Tongue (tissue), 2 donors: Measurements from ENCODE around the gene CUX1. TPM values are rescaled to one million over a fixed set of nuclear protein-coding genes. Genes with fewer than 3 reads are reported as not detected.
"Not testable (repeated sequence)": the region's sequence is repeated elsewhere in the genome, so short reads cannot be mapped to it uniquely, and the experiment has no call there.

Experiments used
- DNase-seq: peaks from one replicate; pipeline ENCODE4 v3.0.0-alpha.2; 2015
- total RNA-seq: library from RNA; depleted of rRNA; stranded (reverse); fragments of >200 nt; gene quantifications from one replicate; pipeline ENCODE4 v1.2.3, GENCODE V29; 2014

The CUX1 gene
- total RNA-seq, 1 donor from 2014 or later: 123 TPM

- DNase-seq: no peak
These were observed 332.0 kb downstream of the CUX1 start for GRCh38 chr7:102149416-102149815.

GRCh38 chr7:102150266-102150665 is 332.8 kb downstream of the CUX1 start:
- DNase-seq: no peak

GRCh38 chr7:102152672-102153598 is 335.5 kb downstream of the CUX1 start:
- peak; percentile 79 for DNase-seq

- DNase-seq: peak; percentile 89
These were observed 336.1 kb downstream of the CUX1 start for GRCh38 chr7:102153599-102153946.

- DNase-seq: no peak
These were observed 337.0 kb downstream of the CUX1 start for GRCh38 chr7:102154425-102154824.

GRCh38 chr7:102155821-102156441 is 338.5 kb downstream of the CUX1 start:
- no peak for DNase-seq

GRCh38 chr7:102156867-102157266 is 339.4 kb downstream of the CUX1 start:
- DNase-seq: no peak

GRCh38 chr7:102165136-102165535 is 347.7 kb downstream of the CUX1 start:
- no peak for DNase-seq

GRCh38 chr7:102167254-102167653 is 349.8 kb downstream of the CUX1 start:
- DNase-seq: no peak

- no peak for DNase-seq
These were observed 352.4 kb downstream of the CUX1 start for GRCh38 chr7:102169651-102170392.

- no peak for DNase-seq
These were observed 353.1 kb downstream of the CUX1 start for GRCh38 chr7:102170393-102170970.

- no peak for DNase-seq
These were observed 356.2 kb downstream of the CUX1 start for GRCh38 chr7:102173669-102174068.

- DNase-seq: peak; percentile 47
These were observed 358.2 kb downstream of the CUX1 start for GRCh38 chr7:102175423-102176170.

GRCh38 chr7:102178410-102178809 is 361.0 kb downstream of the CUX1 start:
- DNase-seq: peak; percentile 58

- DNase-seq: no peak
These were observed 363.3 kb downstream of the CUX1 start for GRCh38 chr7:102180727-102181126.

GRCh38 chr7:102181517-102181916 is 364.1 kb downstream of the CUX1 start:
- no peak for DNase-seq

- peak; percentile 56 for DNase-seq
These were observed 364.6 kb downstream of the CUX1 start for GRCh38 chr7:102182016-102182415.

- DNase-seq: not testable (repeated sequence)
These were observed 366.4 kb downstream of the CUX1 start for GRCh38 chr7:102183848-102184247.

GRCh38 chr7:102184303-102184702 is 366.9 kb downstream of the CUX1 start:
- no peak for DNase-seq

GRCh38 chr7:102185796-102186195 is 368.4 kb downstream of the CUX1 start:
- DNase-seq: no peak

- DNase-seq: no peak
These were observed 368.9 kb downstream of the CUX1 start for GRCh38 chr7:102186306-102186705.

- DNase-seq: no peak
These were observed 371.3 kb downstream of the CUX1 start for GRCh38 chr7:102188746-102189145.
